ENCODE results near the gene WFDC6. TPM values are rescaled to one million over a fixed set of nuclear protein-coding genes. Genes with fewer than 3 reads are reported as not detected.

WFDC6 gene
- total RNA-seq, 2 donors from 2014 or later, result not detected

DNA sequence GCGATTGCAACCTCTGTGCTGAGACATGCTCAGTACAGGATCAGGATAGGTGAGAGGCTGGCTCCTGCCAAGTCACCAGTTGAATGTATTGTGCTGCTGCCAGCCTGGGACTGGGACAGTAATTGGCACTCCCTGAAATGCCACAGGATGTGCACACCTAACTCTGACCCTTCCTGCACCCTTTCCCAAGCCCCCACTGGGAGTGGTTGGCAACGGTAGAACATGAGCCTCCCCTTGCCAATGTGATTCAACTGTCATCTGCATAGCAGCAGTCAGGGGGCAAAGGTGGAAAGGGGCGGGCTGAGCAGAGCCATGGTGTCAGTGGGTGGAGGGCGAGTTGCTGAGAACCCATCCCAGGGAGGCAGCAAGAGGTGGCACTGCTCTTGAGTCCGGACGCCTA, 39.3 kb downstream of the WFDC6 start:
- H3K4me3 ChIP-seq, result no peak overlapping the region
- H3K36me3 ChIP-seq (replicated peaks in 1 of 2; ENCODE audit: insufficient read depth in 1 of 2, low read depth in 2 of 2), result no peaks in the 10 kb centered on the region
- H3K27me3 ChIP-seq, result no peaks in the 10 kb centered on the region
- ATAC-seq (no peak), DNase-seq (no peak)
- TF ChIP-seq, protein P1, sequence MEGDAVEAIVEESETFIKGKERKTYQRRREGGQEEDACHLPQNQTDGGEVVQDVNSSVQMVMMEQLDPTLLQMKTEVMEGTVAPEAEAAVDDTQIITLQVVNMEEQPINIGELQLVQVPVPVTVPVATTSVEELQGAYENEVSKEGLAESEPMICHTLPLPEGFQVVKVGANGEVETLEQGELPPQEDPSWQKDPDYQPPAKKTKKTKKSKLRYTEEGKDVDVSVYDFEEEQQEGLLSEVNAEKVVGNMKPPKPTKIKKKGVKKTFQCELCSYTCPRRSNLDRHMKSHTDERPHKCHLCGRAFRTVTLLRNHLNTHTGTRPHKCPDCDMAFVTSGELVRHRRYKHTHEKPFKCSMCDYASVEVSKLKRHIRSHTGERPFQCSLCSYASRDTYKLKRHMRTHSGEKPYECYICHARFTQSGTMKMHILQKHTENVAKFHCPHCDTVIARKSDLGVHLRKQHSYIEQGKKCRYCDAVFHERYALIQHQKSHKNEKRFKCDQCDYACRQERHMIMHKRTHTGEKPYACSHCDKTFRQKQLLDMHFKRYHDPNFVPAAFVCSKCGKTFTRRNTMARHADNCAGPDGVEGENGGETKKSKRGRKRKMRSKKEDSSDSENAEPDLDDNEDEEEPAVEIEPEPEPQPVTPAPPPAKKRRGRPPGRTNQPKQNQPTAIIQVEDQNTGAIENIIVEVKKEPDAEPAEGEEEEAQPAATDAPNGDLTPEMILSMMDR (IDR thresholded peaks at IDR 0.05), result no peak
- no peak for TF ChIP-seq POLR2A (IDR thresholded peaks at IDR 0.05)
- intact Hi-C loops (cut with DNase I), result no loop called here
- no peaks in the 10 kb centered on the region for H3K4me1 ChIP-seq
- H3K9me3 ChIP-seq, result no peaks in the 10 kb centered on the region
- 47 to 48% methylated on average over 5 to 6 of the region's 6 CpGs for WGBS, 2 donors
- H3K27ac ChIP-seq, result no peak overlapping the region

DNA sequence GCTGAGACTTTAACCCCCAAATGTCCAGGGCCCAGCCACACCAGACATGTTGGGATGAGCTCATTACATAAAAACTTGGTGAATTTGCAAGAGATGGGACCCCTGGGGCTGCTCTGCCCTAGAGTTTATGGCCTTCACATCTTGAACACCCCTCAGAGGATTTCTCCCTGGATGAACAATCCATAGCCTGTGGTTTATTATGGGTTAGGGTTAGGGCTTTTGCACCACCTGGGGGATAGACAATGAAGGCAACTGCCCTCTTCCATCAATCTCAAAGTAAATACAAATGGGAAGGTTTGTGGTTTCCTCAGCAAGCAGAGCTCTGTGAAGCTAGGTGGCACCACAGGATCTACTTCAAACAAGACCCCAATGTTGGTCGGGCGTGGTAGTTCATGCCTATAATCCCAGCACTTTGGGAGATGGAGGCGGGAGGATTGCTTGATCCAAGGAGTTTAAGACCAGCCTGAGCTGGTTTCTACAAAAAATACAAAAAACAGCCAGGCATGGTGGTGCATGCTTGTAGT, 41.2 kb downstream of the WFDC6 start:
- H3K27ac ChIP-seq, result no peak overlapping the region
- H3K36me3 ChIP-seq (replicated peaks in 1 of 2; ENCODE audit: insufficient read depth in 1 of 2, low read depth in 2 of 2), result no peaks in the 10 kb centered on the region
- H3K27me3 ChIP-seq, result no peaks in the 10 kb centered on the region
- ATAC-seq, result no peak
- TF ChIP-seq, protein P1 (IDR thresholded peaks at IDR 0.05), result no peak
- TF ChIP-seq POLR2A (IDR thresholded peaks at IDR 0.05), result no peak
- DNase-seq, result no peak
- no peak overlapping the region for H3K4me3 ChIP-seq
- intact Hi-C loops (cut with DNase I), result no loop called here
- WGBS, 2 donors, result 50 to 71% methylated on average over 3 of the region's 3 CpGs
- H3K9me3 ChIP-seq, result no peaks in the 10 kb centered on the region
- no peaks in the 10 kb centered on the region for H3K4me1 ChIP-seq

DNA sequence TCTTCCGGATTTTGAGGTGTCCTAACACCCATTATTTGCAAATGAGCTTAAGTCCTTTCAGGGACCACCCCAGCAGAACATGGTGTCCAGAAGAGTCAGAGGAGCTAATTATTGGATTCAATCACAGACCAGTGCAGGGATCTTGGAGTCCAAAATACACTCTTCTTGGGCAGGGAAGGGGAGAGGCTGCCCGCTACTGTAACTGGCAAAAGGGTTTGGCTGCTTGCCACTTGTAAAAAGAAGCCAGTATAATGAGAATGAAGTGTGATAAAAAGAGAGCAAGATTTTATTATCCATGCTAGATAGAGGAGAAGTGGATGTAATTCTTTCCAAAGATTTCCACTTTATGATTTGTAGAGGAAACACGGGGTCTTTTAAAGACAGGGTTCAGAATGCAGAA, 43.1 kb downstream of the WFDC6 start:
- H3K4me3 ChIP-seq, result no peak overlapping the region
- 61 to 66% methylated on average over 3 of the region's 3 CpGs for WGBS, 2 donors
- no peak for ATAC-seq

DNA sequence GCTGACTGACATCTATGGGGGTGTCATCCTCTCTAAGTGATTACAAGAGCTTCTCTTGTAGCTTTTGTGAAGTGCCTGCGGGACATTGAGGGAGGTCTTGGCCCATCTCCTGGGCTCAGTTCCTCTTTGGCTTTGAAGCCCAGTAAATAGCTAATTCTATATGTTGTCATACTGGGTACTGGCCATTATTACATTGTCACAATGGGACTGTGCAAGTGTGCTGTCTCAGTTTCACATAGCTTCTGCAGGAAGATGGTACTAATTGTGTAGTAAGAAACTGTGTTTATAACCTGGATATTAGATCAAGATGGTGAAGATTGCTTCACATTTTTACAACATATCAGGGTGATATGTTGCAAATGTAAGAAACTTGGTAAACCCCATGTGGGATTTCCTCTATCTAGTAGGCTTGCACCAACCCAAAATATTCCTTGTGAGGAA, 43.8 kb downstream of the WFDC6 start:
- Histone ChIP-seq H3K4me3 (no peak overlapping the region), H3K36me3 (replicated peaks in 1 of 2; ENCODE audit: insufficient read depth in 1 of 2, low read depth in 2 of 2) (no peaks in the 10 kb centered on the region), H3K27me3 (no peaks in the 10 kb centered on the region), H3K9me3 (no peaks in the 10 kb centered on the region), H3K4me1 (no peaks in the 10 kb centered on the region), H3K27ac (no peak overlapping the region)
- 67 to 100% methylated on average over 1 of the region's 1 CpG for WGBS, 2 donors
- no peak for ATAC-seq
- no peak for TF ChIP-seq POLR2A (IDR thresholded peaks at IDR 0.05)
- TF ChIP-seq, protein P1 (IDR thresholded peaks at IDR 0.05), result no peak
- intact Hi-C loops (cut with DNase I), result no loop called here
- no peak for DNase-seq

More for the DNA sequence above, 43.1 kb downstream of the WFDC6 start:
- Histone ChIP-seq H3K4me1 (no peaks in the 10 kb centered on the region), H3K9me3 (no peaks in the 10 kb centered on the region), H3K27ac (no peak overlapping the region), H3K36me3 (replicated peaks in 1 of 2; ENCODE audit: insufficient read depth in 1 of 2, low read depth in 2 of 2) (no peaks in the 10 kb centered on the region), H3K27me3 (no peaks in the 10 kb centered on the region)
- no peak for DNase-seq
- TF ChIP-seq, protein P1 (IDR thresholded peaks at IDR 0.05), result no peak
- TF ChIP-seq POLR2A (IDR thresholded peaks at IDR 0.05), result no peak
- intact Hi-C loops (cut with DNase I), result no loop called here

- 71 to 81% methylated on average over 1 of the region's 1 CpG for WGBS, 2 donors
- Histone ChIP-seq H3K9me3 (no peaks in the 10 kb centered on the region), H3K36me3 (replicated peaks in 1 of 2; ENCODE audit: insufficient read depth in 1 of 2, low read depth in 2 of 2) (no peaks in the 10 kb centered on the region), H3K27me3 (no peaks in the 10 kb centered on the region), H3K4me3 (no peak overlapping the region), H3K4me1 (no peaks in the 10 kb centered on the region), H3K27ac (no peak overlapping the region)
- TF ChIP-seq, protein P1 (IDR thresholded peaks at IDR 0.05), result no peak
- no peak for TF ChIP-seq POLR2A (IDR thresholded peaks at IDR 0.05)
- ATAC-seq (no peak), DNase-seq (no peak)
- intact Hi-C loops (cut with DNase I), result no loop called here
Observed at GRCh38 chr20:45489083-45489531, 50.2 kb downstream of the WFDC6 start.
